ENCODE results near the gene FRMPD2. TPM values are rescaled to one million over a fixed set of nuclear protein-coding genes. Genes with fewer than 3 reads are reported as not detected.

The FRMPD2 gene
- polyA plus RNA-seq, 1 of the 3 experiments (the other 2 are of a cell fraction) = 0.02 TPM

DNA sequence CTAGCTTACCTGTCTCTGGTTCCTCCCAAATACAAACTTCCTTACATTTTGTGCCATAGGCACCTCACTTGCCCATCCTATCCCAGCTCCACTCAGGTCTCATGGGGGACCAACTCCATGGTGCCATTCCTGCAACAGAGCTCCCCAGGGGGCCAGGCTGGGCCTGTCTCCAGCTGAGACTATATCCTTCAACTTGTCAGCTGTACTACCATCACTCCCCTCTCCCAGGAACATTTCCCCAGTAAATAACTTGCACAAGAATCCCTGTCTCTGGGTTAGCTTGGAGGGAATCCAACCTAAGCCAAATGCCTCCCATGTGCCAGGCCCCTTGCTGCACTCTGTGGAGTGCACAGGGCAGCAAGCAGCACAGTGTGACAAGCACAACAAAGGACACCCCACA, 33.2 kb downstream of the FRMPD2 start:
- TF ChIP-seq RCOR1 (IDR thresholded peaks at IDR 0.05; ENCODE audit: low read length) (no peak), POLR2AphosphoS5 (IDR thresholded peaks at IDR 0.05; ENCODE audit: low read depth, low read length) (no peak), SMC3 (IDR thresholded peaks at IDR 0.05; ENCODE audit: low read depth, low read length) (no peak), MXI1 (IDR thresholded peaks at IDR 0.05; ENCODE audit: low read depth, low read length) (no peak), SIN3A (IDR thresholded peaks at IDR 0.05; ENCODE audit: borderline replicate concordance, low read depth, low read length) (no peak), RXRA (IDR thresholded peaks at IDR 0.05; ENCODE audit: borderline replicate concordance, low read depth) (no peak), FOXJ3 (CRISPR knock-in tag; IDR thresholded peaks at IDR 0.05) (no peak), NFIC (IDR thresholded peaks at IDR 0.05; ENCODE audit: borderline replicate concordance) (no peak), EZH2phosphoT487 (IDR thresholded peaks at IDR 0.05; ENCODE audit: borderline replicate concordance, low read depth) (no peak), TCF12 (IDR thresholded peaks at IDR 0.05) (no peak), TEAD4 (IDR thresholded peaks at IDR 0.05; ENCODE audit: borderline replicate concordance, insufficient read depth) (no peak), NRF1 (IDR thresholded peaks at IDR 0.05; ENCODE audit: low read depth, low read length) (no peak)
- TF ChIP-seq, protein P1, sequence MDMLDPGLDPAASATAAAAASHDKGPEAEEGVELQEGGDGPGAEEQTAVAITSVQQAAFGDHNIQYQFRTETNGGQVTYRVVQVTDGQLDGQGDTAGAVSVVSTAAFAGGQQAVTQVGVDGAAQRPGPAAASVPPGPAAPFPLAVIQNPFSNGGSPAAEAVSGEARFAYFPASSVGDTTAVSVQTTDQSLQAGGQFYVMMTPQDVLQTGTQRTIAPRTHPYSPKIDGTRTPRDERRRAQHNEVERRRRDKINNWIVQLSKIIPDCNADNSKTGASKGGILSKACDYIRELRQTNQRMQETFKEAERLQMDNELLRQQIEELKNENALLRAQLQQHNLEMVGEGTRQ (IDR thresholded peaks at IDR 0.05; ENCODE audit: borderline replicate concordance, low read depth, low read length) = no peak
- TF ChIP-seq, protein P2, sequence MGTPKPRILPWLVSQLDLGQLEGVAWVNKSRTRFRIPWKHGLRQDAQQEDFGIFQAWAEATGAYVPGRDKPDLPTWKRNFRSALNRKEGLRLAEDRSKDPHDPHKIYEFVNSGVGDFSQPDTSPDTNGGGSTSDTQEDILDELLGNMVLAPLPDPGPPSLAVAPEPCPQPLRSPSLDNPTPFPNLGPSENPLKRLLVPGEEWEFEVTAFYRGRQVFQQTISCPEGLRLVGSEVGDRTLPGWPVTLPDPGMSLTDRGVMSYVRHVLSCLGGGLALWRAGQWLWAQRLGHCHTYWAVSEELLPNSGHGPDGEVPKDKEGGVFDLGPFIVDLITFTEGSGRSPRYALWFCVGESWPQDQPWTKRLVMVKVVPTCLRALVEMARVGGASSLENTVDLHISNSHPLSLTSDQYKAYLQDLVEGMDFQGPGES (IDR thresholded peaks at IDR 0.05; ENCODE audit: low read depth, low read length) = no peak
- TF ChIP-seq, protein P3, sequence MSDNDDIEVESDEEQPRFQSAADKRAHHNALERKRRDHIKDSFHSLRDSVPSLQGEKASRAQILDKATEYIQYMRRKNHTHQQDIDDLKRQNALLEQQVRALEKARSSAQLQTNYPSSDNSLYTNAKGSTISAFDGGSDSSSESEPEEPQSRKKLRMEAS (IDR thresholded peaks at IDR 0.05; ENCODE audit: low read depth) = no peak
- TF ChIP-seq, protein P4, sequence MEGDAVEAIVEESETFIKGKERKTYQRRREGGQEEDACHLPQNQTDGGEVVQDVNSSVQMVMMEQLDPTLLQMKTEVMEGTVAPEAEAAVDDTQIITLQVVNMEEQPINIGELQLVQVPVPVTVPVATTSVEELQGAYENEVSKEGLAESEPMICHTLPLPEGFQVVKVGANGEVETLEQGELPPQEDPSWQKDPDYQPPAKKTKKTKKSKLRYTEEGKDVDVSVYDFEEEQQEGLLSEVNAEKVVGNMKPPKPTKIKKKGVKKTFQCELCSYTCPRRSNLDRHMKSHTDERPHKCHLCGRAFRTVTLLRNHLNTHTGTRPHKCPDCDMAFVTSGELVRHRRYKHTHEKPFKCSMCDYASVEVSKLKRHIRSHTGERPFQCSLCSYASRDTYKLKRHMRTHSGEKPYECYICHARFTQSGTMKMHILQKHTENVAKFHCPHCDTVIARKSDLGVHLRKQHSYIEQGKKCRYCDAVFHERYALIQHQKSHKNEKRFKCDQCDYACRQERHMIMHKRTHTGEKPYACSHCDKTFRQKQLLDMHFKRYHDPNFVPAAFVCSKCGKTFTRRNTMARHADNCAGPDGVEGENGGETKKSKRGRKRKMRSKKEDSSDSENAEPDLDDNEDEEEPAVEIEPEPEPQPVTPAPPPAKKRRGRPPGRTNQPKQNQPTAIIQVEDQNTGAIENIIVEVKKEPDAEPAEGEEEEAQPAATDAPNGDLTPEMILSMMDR (IDR thresholded peaks at IDR 0.05) = no peak
- Histone ChIP-seq H3F3A (replicated peaks; ENCODE audit: insufficient read depth) (no peaks in the 10 kb centered on the region), H3K4me1 (ENCODE audit: control insufficient read depth in 1 of 2, insufficient read depth in 2 of 2, low read depth in 1 of 2, low read length in 1 of 2) (peaks cover 0 to 3% of the 10 kb centered on the region in 2 experiments; a peak in 1 of 4 replicates), H3K4me3 (ENCODE audit: low read depth in 2 of 2, low read length in 1 of 2) (no peak overlapping the region), H3K27ac (ENCODE audit: low read depth in 2 of 2, low read length in 1 of 2) (no peak overlapping the region), H4K20me1 (ENCODE audit: insufficient read depth) (no peaks in the 10 kb centered on the region), H3K79me2 (ENCODE audit: insufficient read depth) (no peaks in the 10 kb centered on the region), H2AFZ (ENCODE audit: low read depth) (no peak overlapping the region), H3K9me3 (no peaks in the 10 kb centered on the region), H3K4me2 (no peak overlapping the region), H3K9ac (no peak overlapping the region), H3K9me2 (no peaks in the 10 kb centered on the region), H3K27me3 (ENCODE audit: insufficient read depth) (no peaks in the 10 kb centered on the region), H3K36me3 (replicated peaks in 1 of 2; ENCODE audit: control insufficient read depth in 1 of 2, insufficient read depth in 2 of 2, low read length in 1 of 2) (no peaks in the 10 kb centered on the region)
- no peak for DNase-seq
- ChIA-PET CTCF (interaction anchor here (1.7 kb wide), 1 partner anchor 11 kb away, joined by 7 read pairs; no protein-coding TSS in a partner anchor), POLR2A (no interaction called here)
